Mesenchymal stem cell (in vitro differentiated cells and primary cell): ENCODE data around the gene DAPP1.

Source experiments
- DNase-seq: peaks from one replicate; pipeline ENCODE4 v3.0.0-alpha.2; 2013
- H2AFZ ChIP-seq: one replicate; pipeline ENCODE4 v1.6.1; 2013; ENCODE audit warnings: low read depth, mild to moderate bottlenecking, control low read depth, inconsistent platforms, low read length, moderate library complexity
- H2AK5ac ChIP-seq: 2 replicates; pipeline ENCODE4 v1.6.1; 2013; ENCODE audit warnings: low read length, moderate library complexity, mild to moderate bottlenecking, inconsistent platforms; ENCODE audit not compliant: severe bottlenecking
- H2BK120ac ChIP-seq: one replicate; pipeline ENCODE4 v1.6.1; 2013; ENCODE audit warnings: low read depth, mild to moderate bottlenecking, inconsistent platforms, low read length, moderate library complexity
- H2BK12ac ChIP-seq, 2 experiments: one replicate each; pipeline ENCODE4 v1.6.1; 2013; ENCODE audit warnings: inconsistent platforms in 2 of 2, low read length in 2 of 2, mild to moderate bottlenecking in 2 of 2, moderate library complexity in 2 of 2, control low read depth in 1 of 2
- H2BK15ac ChIP-seq: one replicate; pipeline ENCODE4 v1.6.1; 2013; ENCODE audit warnings: mild to moderate bottlenecking, low read depth, inconsistent platforms; ENCODE audit not compliant: poor library complexity, severe bottlenecking
- H2BK5ac ChIP-seq: 2 replicates; pipeline ENCODE4 v1.6.1; 2013; ENCODE audit warnings: low read depth, mild to moderate bottlenecking, low read length, control low read depth, inconsistent platforms; ENCODE audit not compliant: poor library complexity, severe bottlenecking
- H3K14ac ChIP-seq, 2 experiments: one replicate each; pipeline ENCODE4 v1.6.1; 2013; ENCODE audit warnings: inconsistent platforms in 2 of 2, low read length in 2 of 2, control low read depth in 1 of 2, mild to moderate bottlenecking in 1 of 2, moderate library complexity in 1 of 2
- H3K18ac ChIP-seq, 2 experiments: one replicate each; pipeline ENCODE4 v1.6.1; 2013; ENCODE audit warnings: inconsistent platforms in 2 of 2, low read length in 2 of 2, control low read depth in 1 of 2, low read depth in 1 of 2, mild to moderate bottlenecking in 1 of 2
- H3K23ac ChIP-seq, 2 experiments: one replicate each; pipeline ENCODE4 v1.6.1; 2013; ENCODE audit warnings: inconsistent platforms in 2 of 2, low read length in 2 of 2, mild to moderate bottlenecking in 2 of 2, moderate library complexity in 2 of 2, control low read depth in 1 of 2
- H3K27ac ChIP-seq: 2 replicates; pipeline ENCODE4 v1.5.1; 2013; ENCODE audit warnings: mild to moderate bottlenecking, moderate library complexity, low read length, control low read depth, inconsistent platforms; ENCODE audit not compliant: poor library complexity, severe bottlenecking
- H3K27me3 ChIP-seq, 2 experiments: 2 replicates each; pipeline versions ENCODE4 v1.6.1 to v1.7.0; 2013; ENCODE audit warnings: low read length in 2 of 2, mild to moderate bottlenecking in 2 of 2, moderate library complexity in 2 of 2, control low read depth in 1 of 2, inconsistent platforms in 1 of 2; ENCODE audit not compliant: control insufficient read depth in 1 of 2, insufficient read depth in 1 of 2
- H3K36me3 ChIP-seq, 2 experiments: 2 replicates each; pipeline versions ENCODE4 v1.6.1 to v1.7.0; 2013; ENCODE audit warnings: low read length in 2 of 2, control low read depth in 1 of 2, inconsistent platforms in 1 of 2, low read depth in 1 of 2, mild to moderate bottlenecking in 1 of 2; ENCODE audit not compliant: insufficient read depth in 2 of 2, control insufficient read depth in 1 of 2
- H3K4ac ChIP-seq, 2 experiments: one replicate each; pipeline ENCODE4 v1.6.1; 2013; ENCODE audit warnings: inconsistent platforms in 2 of 2, low read length in 2 of 2, mild to moderate bottlenecking in 2 of 2, moderate library complexity in 2 of 2, control low read depth in 1 of 2, low read depth in 1 of 2
- H3K4me1 ChIP-seq: 2 replicates; pipeline ENCODE4 v1.6.1; 2013; ENCODE audit warnings: low read depth, low read length, control low read depth; ENCODE audit not compliant: control insufficient read depth, insufficient read depth
- H3K4me2 ChIP-seq: 2 replicates; pipeline ENCODE4 v1.6.1; 2013; ENCODE audit warnings: low read length, mild to moderate bottlenecking, inconsistent platforms; ENCODE audit not compliant: poor library complexity, severe bottlenecking
- H3K4me3 ChIP-seq, 2 experiments: 2 replicates each; pipeline versions ENCODE4 v1.5.1 to v1.7.0; 2013; ENCODE audit warnings: low read length in 2 of 2, mild to moderate bottlenecking in 2 of 2, control low read depth in 1 of 2, low read depth in 1 of 2; ENCODE audit not compliant: insufficient read depth in 1 of 2
- H3K79me1 ChIP-seq: replicated peaks from 2 replicates; pipeline ENCODE4 v1.6.1; 2013; ENCODE audit warnings: mild to moderate bottlenecking, control low read depth, low read length, inconsistent platforms; ENCODE audit not compliant: poor library complexity, severe bottlenecking
- H3K9ac ChIP-seq: 2 replicates; pipeline ENCODE4 v1.7.0; 2013; ENCODE audit warnings: mild to moderate bottlenecking, low read length, moderate library complexity
- H3K9me3 ChIP-seq: 2 replicates; pipeline ENCODE4 v1.7.0; 2013; ENCODE audit warnings: mild to moderate bottlenecking, low read length; ENCODE audit not compliant: control insufficient read depth
- H4K8ac ChIP-seq: one replicate; pipeline ENCODE4 v1.6.1; 2013; ENCODE audit warnings: inconsistent platforms, mild to moderate bottlenecking, low read length, moderate library complexity
- H4K91ac ChIP-seq: one replicate; pipeline ENCODE4 v1.6.1; 2013; ENCODE audit warnings: mild to moderate bottlenecking, low read length, inconsistent platforms
- WGBS: methylation state at CpG from one replicate; pipeline ENCODE4 v1.1.7; 2013; ENCODE audit warnings: mixed read lengths; 5-methylcytosine and 5-hydroxymethylcytosine counted together

DAPP1 gene

DNA sequence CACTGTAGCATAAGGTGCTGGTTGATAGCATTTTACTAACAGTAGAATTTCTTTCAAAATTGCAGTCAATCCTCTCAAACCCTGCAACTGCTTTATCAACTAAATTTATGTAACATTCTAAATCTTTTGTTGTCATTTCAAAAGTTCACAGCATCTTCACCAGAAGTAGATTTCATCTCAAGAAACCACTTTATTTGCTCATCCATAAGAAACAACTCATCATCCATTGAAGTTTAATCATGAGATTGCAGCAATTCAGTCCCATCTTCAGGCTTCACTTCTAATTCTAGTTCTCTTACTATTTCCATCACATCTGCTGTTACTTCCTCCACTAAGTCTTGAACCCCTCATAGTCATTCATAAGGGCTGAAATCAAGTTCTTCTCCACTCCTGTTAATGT, 55.9 kb downstream of the DAPP1 start:
- no peak overlapping the region for H2BK12ac ChIP-seq
- H3K79me1 ChIP-seq = no peaks in the 10 kb centered on the region
- no peak overlapping the region for H3K4me3 ChIP-seq
- H3K36me3 ChIP-seq = peaks cover 2 to 15% of the 10 kb centered on the region in 2 experiments
- H3K4me2 ChIP-seq = no peak overlapping the region
- H2BK120ac ChIP-seq = no peak overlapping the region
- H3K14ac ChIP-seq = no peak overlapping the region
- no peak overlapping the region for H3K9ac ChIP-seq
- no peak overlapping the region for H2BK5ac ChIP-seq
- no peak overlapping the region for H4K91ac ChIP-seq
- H3K23ac ChIP-seq = no peak overlapping the region
- H2AK5ac ChIP-seq = no peak overlapping the region
- H3K4ac ChIP-seq = no peak overlapping the region
- no peaks in the 10 kb centered on the region for H3K9me3 ChIP-seq
- no peak overlapping the region for H2AFZ ChIP-seq
- H3K27me3 ChIP-seq = no peaks in the 10 kb centered on the region
- no peaks in the 10 kb centered on the region for H3K4me1 ChIP-seq
- no peak overlapping the region for H3K18ac ChIP-seq
- no peak overlapping the region for H4K8ac ChIP-seq
- no peak for DNase-seq
- H2BK15ac ChIP-seq = no peak overlapping the region
- no peak overlapping the region for H3K27ac ChIP-seq

DNA sequence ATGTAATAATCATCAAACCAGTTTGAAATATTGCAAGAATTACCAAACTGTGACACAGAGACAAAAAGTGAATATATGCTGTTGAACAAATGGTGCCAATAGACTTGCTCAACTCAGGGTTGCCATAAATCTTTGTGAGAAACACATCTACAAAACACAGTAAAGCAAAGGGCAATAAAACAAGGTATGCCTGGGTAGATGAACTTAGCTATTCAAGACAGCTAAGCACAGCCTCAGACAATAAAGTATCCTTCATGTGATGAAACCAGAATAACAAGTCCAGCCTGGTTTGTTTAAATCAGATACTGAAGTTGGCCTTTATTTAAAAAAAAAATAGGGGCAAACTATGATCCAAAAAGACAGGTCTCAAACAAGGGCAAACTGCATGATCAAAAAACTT, 58.4 kb downstream of the DAPP1 start:
- H3K23ac ChIP-seq = no peak overlapping the region
- DNase-seq = no peak
- no peak overlapping the region for H3K4me3 ChIP-seq
- H3K14ac ChIP-seq = no peak overlapping the region
- no peaks in the 10 kb centered on the region for H3K27me3 ChIP-seq
- H4K8ac ChIP-seq = no peak overlapping the region
- no peak overlapping the region for H2BK120ac ChIP-seq
- no peaks in the 10 kb centered on the region for H3K9me3 ChIP-seq
- H3K4me2 ChIP-seq = no peak overlapping the region
- no peak overlapping the region for H2AFZ ChIP-seq
- no peaks in the 10 kb centered on the region for H3K79me1 ChIP-seq
- no peak overlapping the region for H2AK5ac ChIP-seq
- no peak overlapping the region for H2BK15ac ChIP-seq
- no peak overlapping the region for H3K9ac ChIP-seq
- H3K36me3 ChIP-seq = peaks cover 3 to 39% of the 10 kb centered on the region in 2 experiments
- no peak overlapping the region for H3K18ac ChIP-seq
- no peak overlapping the region for H2BK12ac ChIP-seq
- H3K4ac ChIP-seq = no peak overlapping the region
- H3K4me1 ChIP-seq = peaks cover 1% of the 10 kb centered on the region
- H4K91ac ChIP-seq = no peak overlapping the region
- H2BK5ac ChIP-seq = no peak overlapping the region
- no peak overlapping the region for H3K27ac ChIP-seq

DNA sequence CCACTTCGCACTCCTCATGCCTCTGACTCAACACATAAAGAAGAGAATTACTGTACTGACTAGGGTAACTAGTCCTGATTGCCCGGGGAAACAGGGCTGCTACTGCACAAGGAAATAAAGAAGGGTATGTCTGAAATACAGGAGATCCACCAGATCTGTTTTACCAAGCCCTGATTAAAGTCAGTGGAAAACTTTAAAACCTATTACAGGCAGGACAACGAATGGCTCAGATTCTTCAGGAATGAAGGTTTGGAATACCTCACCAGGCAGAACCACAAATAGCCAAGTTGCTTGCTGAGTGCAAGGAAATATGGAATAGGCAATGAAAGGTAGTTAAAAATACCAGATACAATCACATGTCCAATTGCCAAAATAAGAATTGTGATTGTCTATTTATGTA, 60.3 kb downstream of the DAPP1 start:
- no peak overlapping the region for H3K4me3 ChIP-seq

DNA sequence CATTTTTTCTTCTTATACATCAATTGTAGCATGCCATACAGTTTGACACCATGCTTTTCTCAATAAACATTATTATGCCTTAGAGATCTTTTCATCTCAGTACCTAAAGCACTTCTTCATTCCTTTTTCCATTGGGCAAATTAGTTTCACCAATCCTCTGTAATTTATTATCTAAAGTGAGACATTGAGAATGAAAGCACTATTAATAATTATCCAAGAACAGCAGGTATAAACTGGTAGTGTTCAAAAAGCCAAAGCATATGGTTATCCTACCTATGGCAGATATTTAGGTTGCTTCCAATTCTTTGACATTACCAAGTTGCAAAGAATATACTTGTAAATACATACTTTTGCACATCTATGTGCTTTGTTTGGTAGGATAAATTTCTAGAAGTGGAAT, 62.0 kb downstream of the DAPP1 start:
- no peak overlapping the region for H2BK120ac ChIP-seq
- DNase-seq = no peak
- no peak overlapping the region for H2BK12ac ChIP-seq
- H2BK15ac ChIP-seq = no peak overlapping the region
- H2AK5ac ChIP-seq = no peak overlapping the region
- no peak overlapping the region for H2AFZ ChIP-seq
- H3K27ac ChIP-seq = peak overlapping the region; percentile 69
- H3K4ac ChIP-seq = no peak overlapping the region
- H3K27me3 ChIP-seq = no peaks in the 10 kb centered on the region
- H2BK5ac ChIP-seq = no peak overlapping the region
- H3K14ac ChIP-seq = no peak overlapping the region
- no peaks in the 10 kb centered on the region for H3K79me1 ChIP-seq
- H3K18ac ChIP-seq = no peak overlapping the region
- H3K9ac ChIP-seq = no peak overlapping the region
- peaks cover 6 to 73% of the 10 kb centered on the region in 2 experiments for H3K36me3 ChIP-seq
- H3K4me3 ChIP-seq = no peak overlapping the region
- H4K91ac ChIP-seq = no peak overlapping the region
- no peaks in the 10 kb centered on the region for H3K9me3 ChIP-seq
- no peak overlapping the region for H3K4me2 ChIP-seq
- no peak overlapping the region for H4K8ac ChIP-seq
- peaks cover 1% of the 10 kb centered on the region for H3K4me1 ChIP-seq
- no peak overlapping the region for H3K23ac ChIP-seq

More for the DNA sequence above, 60.3 kb downstream of the DAPP1 start:
- no peaks in the 10 kb centered on the region for H3K9me3 ChIP-seq
- H3K27me3 ChIP-seq = no peaks in the 10 kb centered on the region
- H2BK15ac ChIP-seq = no peak overlapping the region
- no peak overlapping the region for H2AFZ ChIP-seq
- no peaks in the 10 kb centered on the region for H3K79me1 ChIP-seq
- H2BK120ac ChIP-seq = no peak overlapping the region
- no peak overlapping the region for H2BK5ac ChIP-seq
- peaks cover 1% of the 10 kb centered on the region for H3K4me1 ChIP-seq
- no peak overlapping the region for H4K8ac ChIP-seq
- peak overlapping the region; percentile 27 for H2AK5ac ChIP-seq
- H3K14ac ChIP-seq = no peak overlapping the region
- H3K27ac ChIP-seq = peak overlapping the region; percentile 79
- H3K4me2 ChIP-seq = no peak overlapping the region
- no peak overlapping the region for H3K23ac ChIP-seq
- WGBS = 100% methylated on average over 3 of the region's 3 CpGs
- DNase-seq = no peak
- H3K4ac ChIP-seq = no peak overlapping the region
- H3K9ac ChIP-seq = no peak overlapping the region
- no peak overlapping the region for H2BK12ac ChIP-seq
- H3K36me3 ChIP-seq = peaks cover 6 to 58% of the 10 kb centered on the region in 2 experiments
- no peak overlapping the region for H3K18ac ChIP-seq
- H4K91ac ChIP-seq = no peak overlapping the region
